Activated CD8-positive, alpha-beta T cell treated with anti-CD3 and anti-CD28 coated beads for 36 hours (primary cell): ENCODE results near the gene NKX1-1. TPM values are rescaled to one million over a fixed set of nuclear protein-coding genes. Genes with fewer than 3 reads are reported as not detected.

Experiments used
- ATAC-seq: fragments of 200-7000 bp; cut with Tn5 transposase; one replicate; pipeline ENCODE4 v1.10.0; 2021; ENCODE audit warnings: mild to moderate bottlenecking, moderate library complexity
- CTCF ChIA-PET: fragments of 350-600 bp; sonication (Branson Sonifier 250); formaldehyde crosslinking; loops from one replicate; lab custom pipeline; 2021; ENCODE audit warnings: antibody characterized with exemption; lab: Charles Lee
- POLR2A ChIA-PET: fragments of 350-600 bp; sonication (Branson Sonifier 250); formaldehyde crosslinking; loops from one replicate; lab custom pipeline; 2021; ENCODE audit warnings: antibody characterized with exemption; lab: Charles Lee
- DNase-seq: peaks from one replicate; pipeline ENCODE4 v3.0.0-alpha.2; 2020
- H3K27ac Mint-ChIP-seq: one replicate; pipeline ENCODE4 v1.8.0; 2021; ENCODE audit warnings: mild to moderate bottlenecking, mixed read lengths
- H3K27me3 Mint-ChIP-seq: one replicate; pipeline ENCODE4 v1.8.0; 2021; ENCODE audit warnings: mixed read lengths
- H3K36me3 Mint-ChIP-seq: one replicate; pipeline ENCODE4 v1.8.0; 2021; ENCODE audit warnings: low read depth, mixed read lengths
- H3K4me1 Mint-ChIP-seq: one replicate; pipeline ENCODE4 v1.8.0; 2021; ENCODE audit warnings: low read depth, mixed read lengths
- H3K4me3 Mint-ChIP-seq: one replicate; pipeline ENCODE4 v1.8.0; 2021; ENCODE audit warnings: mild to moderate bottlenecking, moderate library complexity, mixed read lengths
- H3K9me3 Mint-ChIP-seq: one replicate; pipeline ENCODE4 v1.8.0; 2021; ENCODE audit warnings: mixed read lengths
- intact Hi-C: fragments of 100-400 bp; cut with micrococcal nuclease; formaldehyde crosslinking; loops from one replicate; pipeline ENCODE4 v1.10.0; 2022
- total RNA-seq, 2 experiments: library from RNA; stranded (reverse); gene quantifications; one replicate each; pipeline ENCODE4 v1.2.3, GENCODE V29; 2021
- TF ChIP-seq, protein P1 (sequence below): fragments of 200-600 bp; IDR thresholded peaks from one replicate; pipeline ENCODE4 v1.8.0; 2022; ENCODE audit warnings: antibody characterized with exemption, mild to moderate bottlenecking

Gene NKX1-1
- total RNA-seq, 2 experiments from 2014 or later, result not detected

DNA sequence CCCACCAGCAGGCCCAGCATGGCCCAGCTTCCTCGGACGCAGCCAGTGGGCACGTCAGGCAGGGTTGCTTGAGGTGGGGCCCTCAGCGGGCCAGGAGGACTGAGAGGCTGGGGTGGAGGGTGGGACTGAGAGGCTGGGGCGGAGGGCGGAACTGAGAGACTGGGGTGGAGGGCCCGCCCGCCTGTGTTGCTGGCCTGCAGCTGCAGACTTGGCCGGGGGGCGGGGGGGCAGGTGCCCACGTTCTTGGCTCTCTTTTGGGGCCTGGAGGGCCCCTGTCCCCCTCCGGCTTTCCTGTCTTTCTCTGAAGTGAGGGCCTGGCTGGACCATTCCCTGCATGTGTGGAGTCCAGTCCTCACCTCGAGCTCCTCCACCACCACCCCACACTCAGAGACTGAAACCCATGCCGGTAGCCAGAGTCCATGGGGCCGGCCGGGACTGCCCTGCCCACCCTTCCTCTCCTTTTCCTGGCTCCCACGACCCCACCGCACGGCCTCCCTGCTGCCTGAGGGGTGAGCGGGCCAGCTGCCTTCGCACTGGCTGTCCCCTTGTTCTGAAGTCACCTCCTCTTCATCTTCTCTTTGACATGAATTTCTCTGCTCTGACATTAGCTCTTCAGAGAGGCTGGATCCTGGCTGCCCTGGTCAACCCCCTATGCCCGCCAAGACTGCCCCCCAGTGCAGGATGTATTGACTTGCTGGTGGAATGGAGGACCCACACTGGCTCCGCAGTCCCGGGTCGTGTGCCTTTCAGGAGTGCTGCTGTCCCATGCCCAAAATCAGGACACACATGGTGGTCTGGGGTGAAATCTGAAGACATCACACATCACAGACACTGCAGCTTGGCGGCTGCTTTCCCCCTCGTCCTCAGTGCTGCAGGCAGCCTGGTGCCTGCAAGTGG lies 10.1 kb upstream of the NKX1-1 start:
- TF ChIP-seq, protein P1, sequence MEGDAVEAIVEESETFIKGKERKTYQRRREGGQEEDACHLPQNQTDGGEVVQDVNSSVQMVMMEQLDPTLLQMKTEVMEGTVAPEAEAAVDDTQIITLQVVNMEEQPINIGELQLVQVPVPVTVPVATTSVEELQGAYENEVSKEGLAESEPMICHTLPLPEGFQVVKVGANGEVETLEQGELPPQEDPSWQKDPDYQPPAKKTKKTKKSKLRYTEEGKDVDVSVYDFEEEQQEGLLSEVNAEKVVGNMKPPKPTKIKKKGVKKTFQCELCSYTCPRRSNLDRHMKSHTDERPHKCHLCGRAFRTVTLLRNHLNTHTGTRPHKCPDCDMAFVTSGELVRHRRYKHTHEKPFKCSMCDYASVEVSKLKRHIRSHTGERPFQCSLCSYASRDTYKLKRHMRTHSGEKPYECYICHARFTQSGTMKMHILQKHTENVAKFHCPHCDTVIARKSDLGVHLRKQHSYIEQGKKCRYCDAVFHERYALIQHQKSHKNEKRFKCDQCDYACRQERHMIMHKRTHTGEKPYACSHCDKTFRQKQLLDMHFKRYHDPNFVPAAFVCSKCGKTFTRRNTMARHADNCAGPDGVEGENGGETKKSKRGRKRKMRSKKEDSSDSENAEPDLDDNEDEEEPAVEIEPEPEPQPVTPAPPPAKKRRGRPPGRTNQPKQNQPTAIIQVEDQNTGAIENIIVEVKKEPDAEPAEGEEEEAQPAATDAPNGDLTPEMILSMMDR, result no peak
- POLR2A ChIA-PET, result no interaction called here
- intact Hi-C loops, result no loop called here
- CTCF ChIA-PET, result no interaction called here
- Mint-ChIP-seq H3K36me3 (no peaks in the 10 kb centered on the region), H3K27ac (no peak overlapping the region), H3K27me3 (peaks cover 44% of the 10 kb centered on the region), H3K9me3 (no peaks in the 10 kb centered on the region), H3K4me1 (peaks cover 2% of the 10 kb centered on the region), H3K4me3 (no peak overlapping the region)
- ATAC-seq (no peak), DNase-seq (no peak)

DNA sequence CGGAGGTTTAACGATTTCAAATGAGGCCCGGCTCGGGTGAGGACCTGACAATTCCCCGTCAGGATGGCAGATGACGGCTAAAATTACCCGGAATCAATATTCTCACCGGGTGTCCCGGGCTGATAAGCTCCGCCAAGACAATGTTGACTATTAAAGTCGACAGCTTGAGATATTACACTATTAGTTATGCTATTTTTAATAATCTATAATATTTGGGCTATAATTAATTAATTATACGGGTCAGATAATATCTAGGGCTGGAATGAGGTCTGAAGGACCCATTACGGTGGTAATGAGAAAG lies 9.4 kb upstream of the NKX1-1 start:
- ChIA-PET CTCF (no interaction called here), POLR2A (no interaction called here)
- Mint-ChIP-seq H3K36me3 (no peaks in the 10 kb centered on the region), H3K4me1 (peaks cover 2% of the 10 kb centered on the region), H3K9me3 (no peaks in the 10 kb centered on the region), H3K27me3 (peaks cover 47% of the 10 kb centered on the region), H3K4me3 (no peak overlapping the region), H3K27ac (no peak overlapping the region)
- TF ChIP-seq, protein P1, result no peak
- no peak for ATAC-seq
- DNase-seq, result no peak
- intact Hi-C loops, result no loop called here

DNA sequence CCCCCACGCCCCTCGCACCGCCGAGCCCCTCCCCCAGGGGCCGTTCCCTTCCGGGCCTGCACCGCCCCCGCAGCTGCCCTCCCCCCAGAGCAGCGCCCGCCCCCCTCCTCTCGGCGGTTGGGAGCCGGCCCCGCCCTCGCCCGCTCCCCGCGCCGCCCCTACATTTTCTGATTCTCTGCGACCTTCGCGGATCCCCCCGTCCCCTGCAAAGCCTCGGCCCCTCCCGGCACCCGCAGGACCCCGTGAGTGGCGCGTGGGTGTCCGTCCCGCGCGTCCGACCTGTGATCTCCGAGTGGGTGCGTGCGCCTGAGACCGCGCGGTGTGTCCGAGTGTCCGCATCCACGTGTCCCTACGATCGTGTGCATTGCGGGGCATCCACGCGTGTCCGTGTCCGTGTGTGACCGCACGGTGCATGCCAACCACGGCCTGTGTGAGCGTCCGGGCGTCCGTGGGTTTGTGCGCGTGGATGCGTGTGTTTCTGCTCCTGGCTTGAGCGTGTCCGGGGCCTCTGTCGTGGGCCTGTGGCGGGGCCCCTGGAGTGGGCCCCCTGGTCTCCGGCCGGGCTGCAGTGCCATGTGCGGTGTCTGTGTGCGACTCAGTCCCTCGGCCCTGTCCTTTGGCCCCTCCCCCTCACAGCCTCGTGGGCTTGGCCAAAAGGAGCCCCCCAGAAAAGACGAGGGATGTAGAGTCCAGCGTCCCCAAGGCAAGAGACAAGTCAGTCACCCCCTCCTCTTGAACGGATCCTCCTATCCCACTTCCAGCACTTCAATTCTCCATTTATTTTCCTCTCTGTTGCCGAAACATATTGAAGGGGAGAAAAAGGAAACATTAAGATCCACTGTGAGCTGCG lies 8.8 kb upstream of the NKX1-1 start:
- ATAC-seq, result no peak
- intact Hi-C loops, result no loop called here

DNA sequence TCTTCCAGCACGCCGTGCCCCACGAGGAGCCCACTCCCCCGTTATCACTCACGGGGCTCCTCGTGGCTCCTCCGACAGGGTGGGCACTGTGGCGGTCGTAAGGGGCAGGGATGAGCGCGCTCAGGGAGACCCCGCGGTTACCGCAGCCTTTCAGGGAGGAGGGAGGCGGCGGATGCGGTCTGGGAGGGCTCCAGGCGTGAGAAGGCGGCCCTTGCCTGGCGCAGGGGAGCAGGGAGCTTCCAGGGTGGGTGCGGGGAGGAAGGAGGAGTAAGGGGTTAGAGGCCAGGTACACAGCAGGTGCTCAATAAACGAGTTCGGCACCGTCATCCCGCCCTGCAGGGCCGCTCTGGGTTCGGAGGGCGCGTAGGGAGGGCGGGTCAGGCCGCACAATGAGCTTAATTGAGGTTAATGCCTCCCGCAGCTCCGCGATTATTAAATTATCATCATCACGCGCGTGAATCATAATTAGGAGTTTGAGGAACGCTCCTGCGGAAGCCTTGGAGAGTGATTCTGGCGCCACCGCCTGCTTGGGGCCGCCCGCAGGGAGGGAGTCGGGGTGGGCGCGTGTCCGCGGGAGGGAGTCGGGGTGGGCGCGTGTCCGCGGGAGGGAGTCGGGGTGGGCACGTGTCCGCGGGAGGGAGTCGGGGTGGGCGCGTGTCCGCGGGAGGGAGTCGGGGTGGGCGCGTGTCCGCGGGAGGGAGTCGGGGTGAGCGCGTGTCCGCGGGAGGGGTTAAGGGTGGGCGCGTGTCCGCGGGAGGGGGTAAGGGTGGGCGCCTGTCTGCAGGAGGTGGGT lies 7.6 kb upstream of the NKX1-1 start:
- H3K4me3 Mint-ChIP-seq, result no peak overlapping the region
- H3K27me3 Mint-ChIP-seq, result peaks cover 53% of the 10 kb centered on the region
- TF ChIP-seq, protein P1, result no peak
- ATAC-seq, result no peak
- H3K9me3 Mint-ChIP-seq, result no peaks in the 10 kb centered on the region
- intact Hi-C loops, result no loop called here
- H3K36me3 Mint-ChIP-seq, result no peaks in the 10 kb centered on the region
- ChIA-PET POLR2A (no interaction called here), CTCF (no interaction called here)
- peaks cover 2% of the 10 kb centered on the region for H3K4me1 Mint-ChIP-seq
- no peak for DNase-seq
- H3K27ac Mint-ChIP-seq, result no peak overlapping the region

More for the DNA sequence above, 8.8 kb upstream of the NKX1-1 start:
- Mint-ChIP-seq H3K4me1 (peaks cover 2% of the 10 kb centered on the region), H3K36me3 (no peaks in the 10 kb centered on the region), H3K27ac (no peak overlapping the region), H3K27me3 (peaks cover 47% of the 10 kb centered on the region), H3K9me3 (no peaks in the 10 kb centered on the region), H3K4me3 (no peak overlapping the region)
- no peak for DNase-seq
- ChIA-PET POLR2A (no interaction called here), CTCF (no interaction called here)
- TF ChIP-seq, protein P1, result no peak
